HL-60 (cell line): ENCODE measurements around the gene HTRA1.

Experiments used
- GABPA ChIP-seq: IDR thresholded peaks from 2 replicates; pipeline ENCODE4 v1.6.1; 2012; ENCODE audit warnings: low read depth
- POLR2AphosphoS5 ChIP-seq: IDR thresholded peaks from 2 replicates; pipeline ENCODE4 v1.6.1; 2012; ENCODE audit warnings: low read depth
- SPI1 ChIP-seq: IDR thresholded peaks from 2 replicates; pipeline ENCODE4 v1.6.1; 2012; ENCODE audit warnings: low read depth, mild to moderate bottlenecking, borderline replicate concordance
- TF ChIP-seq, protein P1 (sequence below): IDR thresholded peaks from 2 replicates; pipeline ENCODE4 v1.6.1; 2012; ENCODE audit warnings: low read depth; ENCODE audit not compliant: insufficient replicate concordance
- TF ChIP-seq, protein P2 (sequence below): IDR thresholded peaks from one replicate; pipeline ENCODE4 v1.5.1; 2011; ENCODE audit warnings: low read length, control low read depth, inconsistent platforms; ENCODE audit not compliant: insufficient read depth

DNA sequence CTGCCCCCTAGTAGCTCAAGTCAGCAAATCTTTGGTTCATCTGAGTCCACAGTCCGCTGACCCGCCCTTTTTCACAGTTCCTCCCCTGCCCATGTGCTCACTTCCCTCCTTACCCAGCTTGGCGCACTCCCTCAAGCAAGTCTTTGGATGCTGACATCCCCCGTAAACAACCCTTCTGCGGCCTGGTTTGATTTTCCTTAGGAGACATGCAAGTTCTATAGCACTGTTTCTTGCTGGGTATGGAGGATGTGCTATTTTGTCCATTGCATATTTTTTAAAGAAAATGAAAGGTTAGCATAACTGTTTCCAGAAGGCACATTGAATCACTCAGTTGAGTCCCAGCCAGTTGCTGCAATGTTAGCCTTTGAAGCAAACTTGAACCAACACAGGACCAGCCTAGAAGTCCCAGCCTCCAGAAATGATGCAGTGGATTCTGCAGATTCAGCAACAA, 38.2 kb downstream of the HTRA1 start:
- TF ChIP-seq, protein P1, sequence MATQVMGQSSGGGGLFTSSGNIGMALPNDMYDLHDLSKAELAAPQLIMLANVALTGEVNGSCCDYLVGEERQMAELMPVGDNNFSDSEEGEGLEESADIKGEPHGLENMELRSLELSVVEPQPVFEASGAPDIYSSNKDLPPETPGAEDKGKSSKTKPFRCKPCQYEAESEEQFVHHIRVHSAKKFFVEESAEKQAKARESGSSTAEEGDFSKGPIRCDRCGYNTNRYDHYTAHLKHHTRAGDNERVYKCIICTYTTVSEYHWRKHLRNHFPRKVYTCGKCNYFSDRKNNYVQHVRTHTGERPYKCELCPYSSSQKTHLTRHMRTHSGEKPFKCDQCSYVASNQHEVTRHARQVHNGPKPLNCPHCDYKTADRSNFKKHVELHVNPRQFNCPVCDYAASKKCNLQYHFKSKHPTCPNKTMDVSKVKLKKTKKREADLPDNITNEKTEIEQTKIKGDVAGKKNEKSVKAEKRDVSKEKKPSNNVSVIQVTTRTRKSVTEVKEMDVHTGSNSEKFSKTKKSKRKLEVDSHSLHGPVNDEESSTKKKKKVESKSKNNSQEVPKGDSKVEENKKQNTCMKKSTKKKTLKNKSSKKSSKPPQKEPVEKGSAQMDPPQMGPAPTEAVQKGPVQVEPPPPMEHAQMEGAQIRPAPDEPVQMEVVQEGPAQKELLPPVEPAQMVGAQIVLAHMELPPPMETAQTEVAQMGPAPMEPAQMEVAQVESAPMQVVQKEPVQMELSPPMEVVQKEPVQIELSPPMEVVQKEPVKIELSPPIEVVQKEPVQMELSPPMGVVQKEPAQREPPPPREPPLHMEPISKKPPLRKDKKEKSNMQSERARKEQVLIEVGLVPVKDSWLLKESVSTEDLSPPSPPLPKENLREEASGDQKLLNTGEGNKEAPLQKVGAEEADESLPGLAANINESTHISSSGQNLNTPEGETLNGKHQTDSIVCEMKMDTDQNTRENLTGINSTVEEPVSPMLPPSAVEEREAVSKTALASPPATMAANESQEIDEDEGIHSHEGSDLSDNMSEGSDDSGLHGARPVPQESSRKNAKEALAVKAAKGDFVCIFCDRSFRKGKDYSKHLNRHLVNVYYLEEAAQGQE, result no peak
- TF ChIP-seq, protein P2, sequence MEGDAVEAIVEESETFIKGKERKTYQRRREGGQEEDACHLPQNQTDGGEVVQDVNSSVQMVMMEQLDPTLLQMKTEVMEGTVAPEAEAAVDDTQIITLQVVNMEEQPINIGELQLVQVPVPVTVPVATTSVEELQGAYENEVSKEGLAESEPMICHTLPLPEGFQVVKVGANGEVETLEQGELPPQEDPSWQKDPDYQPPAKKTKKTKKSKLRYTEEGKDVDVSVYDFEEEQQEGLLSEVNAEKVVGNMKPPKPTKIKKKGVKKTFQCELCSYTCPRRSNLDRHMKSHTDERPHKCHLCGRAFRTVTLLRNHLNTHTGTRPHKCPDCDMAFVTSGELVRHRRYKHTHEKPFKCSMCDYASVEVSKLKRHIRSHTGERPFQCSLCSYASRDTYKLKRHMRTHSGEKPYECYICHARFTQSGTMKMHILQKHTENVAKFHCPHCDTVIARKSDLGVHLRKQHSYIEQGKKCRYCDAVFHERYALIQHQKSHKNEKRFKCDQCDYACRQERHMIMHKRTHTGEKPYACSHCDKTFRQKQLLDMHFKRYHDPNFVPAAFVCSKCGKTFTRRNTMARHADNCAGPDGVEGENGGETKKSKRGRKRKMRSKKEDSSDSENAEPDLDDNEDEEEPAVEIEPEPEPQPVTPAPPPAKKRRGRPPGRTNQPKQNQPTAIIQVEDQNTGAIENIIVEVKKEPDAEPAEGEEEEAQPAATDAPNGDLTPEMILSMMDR, result no peak
- TF ChIP-seq GABPA (no peak), POLR2AphosphoS5 (no peak), SPI1 (no peak)
